Skin epidermis (tissue), 12 donors: ENCODE data around the gene LRRC53.

Experiments
- H3K27ac ChIP-seq, 21 experiments: fragments of 200-600 bp; sonication (generic) in 11 of 21; one replicate each; pipeline ENCODE4 v1.5.0; 2020; ENCODE audit warnings: mild to moderate bottlenecking in 3 of 21, inconsistent platforms in 2 of 21, moderate library complexity in 2 of 21
- H3K4me3 ChIP-seq, 7 experiments: fragments of 200-600 bp; sonication (generic) in 2 of 7; one replicate each; pipeline ENCODE4 v1.5.0; 2020; ENCODE audit warnings: inconsistent platforms in 2 of 7, mild to moderate bottlenecking in 2 of 7, moderate library complexity in 1 of 7

LRRC53 gene

GRCh38 chr1:74502432-74502831 is 10.0 kb downstream of the LRRC53 start:
- Histone ChIP-seq H3K27ac (no peak overlapping the region), H3K4me3 (no peak overlapping the region)

- Histone ChIP-seq H3K27ac (no peak overlapping the region), H3K4me3 (no peak overlapping the region)
These were observed 13.5 kb downstream of the LRRC53 start for GRCh38 chr1:74498901-74499300.

GRCh38 chr1:74496669-74497068 is 15.7 kb downstream of the LRRC53 start:
- Histone ChIP-seq H3K4me3 (no peak overlapping the region), H3K27ac (no peak overlapping the region)

- Histone ChIP-seq H3K27ac (no peak overlapping the region), H3K4me3 (no peak overlapping the region)
These were observed 26.4 kb downstream of the LRRC53 start for GRCh38 chr1:74486036-74486435.

- no peak overlapping the region for H3K27ac ChIP-seq
- H3K4me3 ChIP-seq, result no peak overlapping the region
These were observed 26.8 kb downstream of the LRRC53 start for GRCh38 chr1:74485622-74486021.

- Histone ChIP-seq H3K27ac (no peak overlapping the region), H3K4me3 (no peak overlapping the region)
These were observed 30.8 kb downstream of the LRRC53 start for GRCh38 chr1:74481607-74482006.

GRCh38 chr1:74480068-74480467 is 32.3 kb downstream of the LRRC53 start:
- Histone ChIP-seq H3K4me3 (no peak overlapping the region), H3K27ac (no peak overlapping the region)

- Histone ChIP-seq H3K27ac (no peak overlapping the region), H3K4me3 (no peak overlapping the region)
These were observed 33.4 kb downstream of the LRRC53 start for GRCh38 chr1:74478979-74479378.

GRCh38 chr1:74474585-74474984 is 37.8 kb downstream of the LRRC53 start:
- Histone ChIP-seq H3K4me3 (no peak overlapping the region), H3K27ac (no peak overlapping the region)

- H3K4me3 ChIP-seq, result no peak overlapping the region
- no peak overlapping the region for H3K27ac ChIP-seq
These were observed 40.9 kb downstream of the LRRC53 start for GRCh38 chr1:74471470-74471869.

GRCh38 chr1:74470936-74471335 is 41.5 kb downstream of the LRRC53 start:
- H3K27ac ChIP-seq, result no peak overlapping the region
- no peak overlapping the region for H3K4me3 ChIP-seq

GRCh38 chr1:74470251-74470650 is 42.2 kb downstream of the LRRC53 start:
- no peak overlapping the region for H3K27ac ChIP-seq

GRCh38 chr1:74468982-74469603 is 43.3 kb downstream of the LRRC53 start:
- Histone ChIP-seq H3K4me3 (no peak overlapping the region), H3K27ac (no peak overlapping the region)

More at GRCh38 chr1:74470251-74470650, 42.2 kb downstream of the LRRC53 start:
- H3K4me3 ChIP-seq, result no peak overlapping the region

GRCh38 chr1:74467786-74468377 is 44.5 kb downstream of the LRRC53 start:
- H3K4me3 ChIP-seq, result no peak overlapping the region
- H3K27ac ChIP-seq, result no peak overlapping the region

- Histone ChIP-seq H3K27ac (no peak overlapping the region), H3K4me3 (no peak overlapping the region)
These were observed 47.2 kb downstream of the LRRC53 start for GRCh38 chr1:74465193-74465681.

GRCh38 chr1:74464037-74464436 is 48.4 kb downstream of the LRRC53 start:
- peak overlapping the region in 1 of 21 experiments; percentile 36 for H3K27ac ChIP-seq
- no peak overlapping the region for H3K4me3 ChIP-seq

- peak overlapping the region in 1 of 21 experiments; percentile 36 for H3K27ac ChIP-seq
- no peak overlapping the region for H3K4me3 ChIP-seq
These were observed 49.0 kb downstream of the LRRC53 start for GRCh38 chr1:74463333-74463988.

- Histone ChIP-seq H3K27ac (no peak overlapping the region), H3K4me3 (no peak overlapping the region)
These were observed 55.2 kb downstream of the LRRC53 start for GRCh38 chr1:74457253-74457652.

- Histone ChIP-seq H3K27ac (no peak overlapping the region), H3K4me3 (no peak overlapping the region)
These were observed 57.0 kb downstream of the LRRC53 start for GRCh38 chr1:74455390-74455789.

- H3K27ac ChIP-seq, result no peak overlapping the region
- no peak overlapping the region for H3K4me3 ChIP-seq
These were observed 59.1 kb downstream of the LRRC53 start for GRCh38 chr1:74453277-74453676.

- H3K4me3 ChIP-seq, result no peak overlapping the region
- H3K27ac ChIP-seq, result no peak overlapping the region
These were observed 60.4 kb downstream of the LRRC53 start for GRCh38 chr1:74452035-74452434.
